AML-193 (cell line): ENCODE results near the gene LBH.

Experiments
- DNase-seq, 2 experiments: peaks; one replicate each; lab custom pipeline; 2025; lab: John Stamatoyannopoulos, UW

LBH gene

DNA sequence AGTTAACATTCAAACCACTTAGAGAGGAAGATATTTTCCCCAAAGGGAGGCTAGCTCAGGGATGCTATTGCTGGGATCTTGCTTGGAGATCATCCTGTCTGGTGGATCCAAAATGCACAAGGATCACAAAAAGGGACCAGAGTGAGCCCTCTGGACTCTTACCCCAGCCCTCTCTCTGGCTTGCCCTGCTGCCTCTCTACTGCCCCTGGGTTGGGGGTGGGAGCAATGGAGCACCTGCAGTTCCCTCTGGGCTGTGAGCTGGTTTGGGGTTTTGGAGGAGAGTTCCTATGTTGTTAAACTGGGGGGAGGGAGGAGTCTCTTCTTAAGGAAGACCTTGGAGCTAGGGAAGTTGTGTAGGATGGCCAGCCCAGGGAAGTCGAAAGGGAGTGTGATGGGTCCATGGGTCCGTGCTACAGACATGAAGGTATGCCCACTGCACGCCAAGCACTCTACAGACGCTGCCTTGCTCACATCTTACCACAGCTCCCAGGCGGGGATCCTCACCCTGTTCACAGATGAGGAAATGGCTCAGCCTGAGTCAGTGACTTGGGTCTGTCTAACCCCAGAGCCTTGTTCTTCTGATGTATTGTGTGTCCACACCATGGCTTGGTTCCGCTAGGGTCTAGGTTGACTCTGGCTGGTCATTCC, 3.8 kb downstream of the LBH start:
- DNase-seq, result no peak

DNA sequence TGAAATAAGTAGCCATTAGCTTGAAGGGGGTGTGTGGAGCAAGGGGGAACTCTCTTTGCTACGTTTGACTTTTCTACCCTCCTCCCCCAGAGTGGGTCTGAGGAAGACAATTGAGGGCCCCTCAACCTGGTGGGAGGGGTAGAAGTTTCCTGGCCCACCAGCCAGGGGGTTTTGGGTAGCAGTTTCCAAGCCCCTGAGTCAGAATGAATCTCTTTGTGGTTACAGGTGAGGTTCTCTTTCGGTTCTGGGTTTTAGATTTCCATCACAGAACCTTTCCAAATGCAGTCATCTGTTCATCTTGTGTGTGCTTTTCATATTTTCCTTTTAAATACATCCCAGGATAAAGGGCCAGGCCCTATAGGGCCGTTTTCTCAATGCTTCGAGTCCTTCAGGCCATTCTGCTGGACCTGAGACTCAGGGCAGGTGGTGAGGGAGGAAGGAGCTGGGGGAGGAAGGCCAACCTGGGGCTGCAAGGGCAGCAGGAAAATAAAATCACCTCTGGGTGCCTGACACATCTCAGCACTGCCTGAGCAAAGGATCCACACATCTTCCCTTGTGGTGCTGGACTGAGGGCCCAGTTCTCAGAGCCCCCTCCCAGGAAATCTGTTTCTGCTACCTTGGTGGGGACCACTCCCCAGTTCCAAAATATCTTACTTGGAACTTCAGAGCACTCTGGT, 4.7 kb downstream of the LBH start:
- DNase-seq, result no peak

DNA sequence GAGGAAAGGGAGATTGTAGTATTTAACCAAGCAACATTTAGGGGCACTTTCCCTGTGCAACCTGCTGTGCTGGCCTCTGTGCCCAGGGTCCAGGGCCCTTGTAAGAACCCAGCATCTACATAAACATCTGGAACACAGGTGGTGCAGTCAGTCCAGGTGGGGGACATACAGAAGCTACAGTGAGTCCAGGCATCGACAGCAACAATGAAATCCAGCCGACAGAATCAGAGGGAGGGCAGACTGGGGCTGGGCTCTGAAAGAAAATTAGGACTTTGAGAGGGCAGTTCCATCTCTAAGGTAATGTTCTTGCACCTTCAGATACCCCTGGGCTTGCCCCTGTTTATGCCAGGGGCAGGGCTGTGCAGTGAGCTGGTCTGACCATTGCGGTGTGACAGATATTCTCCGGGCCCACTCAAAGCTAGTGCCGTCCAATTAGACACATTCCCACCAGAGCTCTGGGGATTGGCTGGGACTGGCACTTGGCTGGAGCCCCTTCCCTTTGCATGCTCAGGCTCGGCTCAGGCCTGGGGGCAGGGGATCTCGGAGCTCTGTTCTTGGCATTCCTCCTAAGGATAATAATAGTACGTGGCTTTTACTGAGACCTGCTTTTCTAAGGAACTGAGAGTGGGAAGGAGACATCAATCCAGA, 5.4 kb downstream of the LBH start:
- no peak for DNase-seq

DNA sequence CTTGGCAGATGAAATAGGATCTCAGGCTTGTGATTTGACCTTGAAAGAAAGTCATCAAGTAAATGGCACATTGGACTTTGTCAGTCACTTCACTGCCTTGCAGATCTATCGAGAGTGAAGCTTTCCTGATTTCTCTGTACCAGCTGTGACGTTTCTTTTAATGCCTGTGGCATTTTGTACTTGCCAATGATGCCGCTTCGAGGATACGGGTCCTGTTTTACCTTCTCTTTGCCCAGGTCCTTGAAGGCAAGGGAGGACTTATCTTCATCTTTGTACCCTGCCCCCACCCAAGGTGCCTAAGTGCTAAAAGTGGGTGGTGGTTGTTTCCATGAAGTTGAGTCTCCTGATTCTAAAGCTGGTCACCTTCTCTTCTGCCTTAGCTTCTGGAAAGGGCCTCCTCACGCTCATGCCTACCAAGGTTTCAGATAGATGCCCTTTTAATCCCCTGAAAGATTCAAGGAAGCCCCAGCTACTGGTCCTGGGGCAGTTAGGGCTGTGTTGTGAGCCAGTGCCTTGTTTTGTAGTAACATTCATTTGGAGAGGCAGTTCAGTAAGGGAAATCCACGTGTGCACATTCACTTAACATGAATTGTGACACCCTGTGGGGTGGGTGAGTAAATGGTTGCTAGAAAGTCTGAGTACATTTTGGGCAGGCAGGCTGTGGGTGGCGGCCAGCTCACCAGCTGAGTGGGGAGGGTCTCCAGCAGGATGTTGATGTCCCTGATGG, 6.1 kb downstream of the LBH start:
- no peak for DNase-seq

DNA sequence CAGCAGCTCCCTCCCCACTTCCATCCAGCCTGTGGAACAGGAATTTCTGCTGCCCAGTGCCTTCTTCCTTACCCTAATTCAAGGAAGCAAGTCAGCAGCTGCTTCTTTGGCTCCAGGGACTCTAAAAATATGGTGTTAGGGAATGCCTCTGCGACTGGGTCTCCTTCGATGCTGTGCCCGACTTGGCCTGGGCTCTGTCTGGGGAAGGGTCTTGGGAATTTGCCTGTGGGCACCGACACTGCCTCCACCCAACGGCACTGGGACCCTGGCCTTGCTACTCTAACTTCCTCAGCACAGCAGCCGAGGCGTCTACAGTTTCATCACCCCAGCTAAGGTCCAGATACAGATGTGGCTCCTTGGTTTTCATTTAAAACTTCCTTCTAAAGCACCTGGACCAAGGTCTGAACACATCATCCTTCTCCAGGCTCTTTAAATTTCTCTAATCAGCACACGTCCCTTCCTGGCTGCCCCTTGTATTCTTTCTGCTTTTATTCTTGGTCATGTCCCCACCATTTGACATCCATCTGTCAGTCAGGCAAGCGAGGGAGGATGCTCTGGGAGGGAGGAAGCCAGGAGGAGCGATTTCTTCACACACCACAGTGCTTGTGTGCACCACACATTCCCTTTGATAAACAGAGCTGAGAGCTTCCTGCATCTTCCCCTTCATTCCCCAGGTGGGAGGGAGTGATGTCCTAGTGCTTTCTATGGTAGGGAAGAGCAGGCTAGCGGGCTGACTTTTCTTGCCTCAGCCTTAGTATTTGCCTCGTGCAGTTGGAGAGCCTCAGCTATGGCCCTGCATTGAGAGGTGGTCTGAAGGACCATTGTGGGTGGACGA, 6.8 kb downstream of the LBH start:
- no peak for DNase-seq

DNA sequence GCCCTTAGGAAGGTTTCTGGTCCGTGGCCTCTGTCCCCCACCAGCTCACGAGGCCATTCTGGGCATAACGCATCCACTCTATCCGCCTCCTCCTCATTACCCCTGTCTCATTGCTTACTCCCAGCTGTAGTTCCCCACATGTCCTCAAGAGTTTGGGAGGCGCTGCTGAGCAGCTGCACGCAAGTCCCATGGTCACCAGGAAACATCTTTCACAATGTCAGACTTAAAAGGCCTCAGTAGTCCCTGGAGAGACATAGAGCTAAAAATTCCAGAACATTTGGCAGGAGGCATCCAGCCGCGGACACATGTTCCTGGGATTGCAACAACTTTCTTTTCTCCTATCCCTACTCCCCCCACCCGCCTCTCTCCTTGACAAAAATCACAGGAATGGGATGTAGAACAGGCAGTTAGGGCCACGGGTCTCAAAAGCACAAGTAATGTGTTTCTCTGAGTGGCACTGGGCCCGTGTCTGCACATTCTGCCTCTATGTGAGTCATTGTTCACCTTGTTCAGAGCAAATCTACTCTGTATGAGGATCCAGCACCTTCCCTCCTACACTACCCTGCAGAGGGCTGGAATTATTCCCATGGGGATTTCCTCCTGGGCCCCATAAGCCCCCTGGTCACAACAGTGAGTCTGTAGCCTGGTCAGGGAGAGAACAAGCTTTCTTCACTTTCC, 8.1 kb downstream of the LBH start:
- DNase-seq, result peak; percentile 36 to 39

DNA sequence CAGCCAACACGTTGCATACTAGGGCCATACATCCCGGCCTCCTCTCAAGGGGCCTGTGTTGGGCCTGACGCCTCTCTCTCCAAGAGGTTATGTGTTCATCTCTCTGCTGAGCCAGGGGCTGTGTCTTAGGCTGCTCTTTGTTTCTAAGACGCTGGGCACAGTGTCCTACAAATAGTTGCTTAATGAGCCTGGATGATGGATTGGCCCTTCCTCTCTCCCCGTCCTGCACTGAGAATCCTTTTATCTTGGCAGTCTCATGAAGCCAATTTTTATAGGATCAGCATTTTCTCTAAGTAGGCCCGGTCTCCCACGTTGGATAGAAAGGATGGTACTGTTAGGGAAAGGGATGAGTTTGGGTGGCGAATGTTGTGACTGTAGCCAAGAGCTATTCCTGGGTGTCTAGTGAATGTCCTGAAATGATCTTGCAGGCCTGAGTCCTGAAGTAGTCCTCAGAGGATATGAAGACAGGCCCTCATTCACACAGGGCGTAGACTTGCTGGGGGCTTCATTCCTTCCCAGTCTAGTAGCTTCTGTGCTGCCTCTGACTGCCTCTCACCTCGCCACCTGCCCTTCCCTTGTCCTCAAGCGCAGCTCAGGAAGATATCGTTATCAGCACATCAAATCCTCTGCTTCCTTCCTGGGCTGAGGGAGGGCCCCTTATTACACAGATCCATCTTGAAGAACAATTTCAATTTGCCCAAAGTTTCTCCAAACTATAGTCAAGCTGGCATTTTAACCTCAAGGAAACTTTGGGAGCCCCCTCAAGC, 8.8 kb downstream of the LBH start:
- DNase-seq, result no peak

DNA sequence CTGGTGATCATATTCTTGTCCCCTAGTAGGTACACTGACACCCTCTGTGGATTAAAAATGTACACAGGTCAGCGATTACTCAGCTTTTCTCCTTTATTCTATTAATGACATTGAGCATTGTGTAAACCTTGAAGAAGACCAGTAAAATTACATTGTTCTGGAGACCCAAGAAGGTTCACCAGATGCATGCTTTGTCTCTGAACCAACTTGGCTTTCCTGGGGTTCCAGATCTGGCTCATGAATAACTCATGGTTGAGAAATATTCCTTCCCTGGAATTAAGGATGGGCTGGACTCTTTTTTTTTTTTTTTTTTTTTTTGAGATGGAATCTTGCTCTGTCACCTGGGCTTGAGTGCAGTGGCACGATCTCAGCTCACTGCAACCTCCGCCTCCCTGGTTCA, 11.9 kb downstream of the LBH start:
- DNase-seq, result no peak

DNA sequence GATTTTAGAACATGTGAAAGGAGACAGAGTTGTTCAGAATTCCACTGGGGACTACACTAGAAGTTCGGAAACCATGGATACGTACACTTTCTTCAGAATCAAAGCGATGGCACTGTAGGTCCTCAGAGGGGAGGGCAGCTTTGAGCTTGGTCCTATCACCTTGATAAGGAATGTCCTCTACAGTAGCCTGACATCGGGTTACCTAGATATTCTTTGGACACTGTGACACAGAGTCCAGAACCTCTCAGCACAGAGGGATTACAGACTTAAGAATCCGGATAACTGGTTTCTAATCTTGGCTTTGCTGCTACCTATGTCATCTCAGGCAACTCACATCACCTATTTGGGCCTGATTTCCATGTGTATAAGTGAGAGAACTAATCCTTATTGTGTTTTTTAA, 14.0 kb downstream of the LBH start:
- no peak for DNase-seq

DNA sequence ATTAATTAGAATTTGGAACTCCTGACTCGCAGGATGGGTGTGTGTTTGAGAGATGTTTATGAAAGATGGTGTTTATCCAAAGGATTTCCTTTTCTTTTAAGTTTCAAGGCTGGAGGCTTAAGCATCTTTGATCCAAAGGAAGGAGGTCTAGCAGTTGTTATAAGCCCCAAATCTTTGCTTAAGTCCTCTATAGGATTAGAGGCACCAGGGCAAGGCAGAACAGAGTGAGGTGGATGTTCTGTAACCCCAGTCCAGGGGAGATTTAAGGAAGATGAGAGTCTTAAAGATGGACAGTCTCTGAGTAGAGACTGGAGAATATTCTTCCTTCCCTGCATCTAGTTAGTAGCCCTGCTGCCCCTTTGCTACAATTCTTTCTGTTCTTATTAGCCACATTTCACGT, 17.5 kb downstream of the LBH start:
- DNase-seq, result no peak

DNA sequence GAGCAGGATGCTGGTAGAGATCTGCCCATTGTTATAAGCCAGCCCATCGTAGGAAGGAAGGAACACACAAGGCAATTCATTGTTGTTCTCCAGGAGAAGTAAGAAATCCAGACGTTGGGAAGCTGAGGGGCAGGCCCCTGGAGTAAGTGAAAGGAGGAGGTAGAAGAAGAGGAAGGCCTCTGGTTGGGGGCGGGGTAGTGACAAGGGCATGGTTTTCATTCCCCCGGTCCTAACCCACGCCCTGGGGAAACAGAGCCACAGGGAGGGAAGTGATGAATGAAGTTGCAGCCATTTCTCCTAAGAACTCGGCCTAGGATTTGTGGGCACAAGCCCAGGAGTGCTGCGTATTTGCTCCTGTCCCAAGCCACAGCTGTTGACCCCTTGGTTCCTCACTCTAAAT, 18.0 kb downstream of the LBH start:
- DNase-seq, result no peak

DNA sequence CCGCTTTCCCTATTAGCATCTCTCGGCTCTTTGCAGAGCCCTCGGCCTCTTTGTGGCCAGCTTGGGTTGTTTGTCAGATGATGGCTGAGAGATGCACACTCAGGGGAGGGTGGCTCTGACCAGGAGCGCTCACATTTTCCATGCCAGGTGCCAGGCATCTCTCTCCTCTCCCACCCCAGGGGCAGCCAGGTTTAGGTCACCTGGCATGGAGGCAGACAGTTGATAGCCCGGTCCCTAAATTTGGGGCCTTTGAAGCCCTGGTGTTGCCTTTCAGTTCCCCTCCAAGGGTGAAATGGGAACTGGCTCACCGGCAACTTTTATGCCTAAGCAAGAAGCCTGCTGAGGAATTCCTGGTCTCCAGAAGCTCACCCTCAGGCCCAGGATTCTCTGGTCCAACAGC, 19.1 kb downstream of the LBH start:
- no peak for DNase-seq

DNA sequence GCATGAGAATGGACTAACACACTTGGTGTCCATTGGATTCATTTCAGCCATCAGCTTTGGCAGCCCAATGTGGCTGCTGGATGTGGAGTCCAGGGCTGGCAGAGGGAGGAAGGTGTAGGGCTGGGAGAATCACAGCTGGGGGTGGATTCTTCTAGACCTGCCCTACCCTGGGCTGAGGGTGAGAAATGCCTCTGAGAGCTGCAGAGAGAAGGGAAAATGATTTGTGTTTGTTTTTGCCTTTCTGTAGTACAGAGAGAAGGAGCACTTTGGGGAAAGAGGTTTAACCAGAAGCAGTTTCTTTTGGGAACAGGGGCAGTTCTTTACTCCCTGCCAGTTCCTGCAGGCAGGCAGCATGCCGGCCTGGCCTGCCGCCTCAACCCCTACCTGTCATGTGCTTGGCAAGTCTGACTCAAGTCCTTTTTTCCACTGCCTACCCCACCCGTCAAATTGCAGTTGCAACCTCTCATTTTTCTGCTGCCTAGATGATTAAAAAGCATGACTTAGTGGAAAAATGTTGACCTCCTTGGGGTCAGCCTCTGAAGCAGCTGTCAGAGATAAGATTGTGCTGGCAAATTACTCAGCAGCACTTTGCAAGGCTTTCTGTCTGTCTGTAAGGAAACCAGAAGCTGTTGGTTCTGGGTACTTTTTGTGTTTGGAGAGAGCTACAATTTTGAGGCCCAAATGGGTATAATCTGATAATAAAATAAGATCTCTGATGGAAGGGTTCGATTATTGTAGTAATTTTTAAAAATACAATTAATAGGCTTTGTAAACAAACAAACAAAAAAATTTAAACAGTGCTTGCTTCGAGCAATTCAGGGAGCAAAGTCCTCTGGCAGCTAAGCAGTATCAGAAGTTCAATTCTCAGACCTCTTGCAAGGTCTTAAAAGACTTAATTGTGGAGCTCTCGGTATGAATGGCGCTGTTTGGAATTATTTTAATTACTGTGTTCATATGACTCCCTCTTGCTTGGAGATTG, 21.7 kb downstream of the LBH start:
- no peak for DNase-seq

DNA sequence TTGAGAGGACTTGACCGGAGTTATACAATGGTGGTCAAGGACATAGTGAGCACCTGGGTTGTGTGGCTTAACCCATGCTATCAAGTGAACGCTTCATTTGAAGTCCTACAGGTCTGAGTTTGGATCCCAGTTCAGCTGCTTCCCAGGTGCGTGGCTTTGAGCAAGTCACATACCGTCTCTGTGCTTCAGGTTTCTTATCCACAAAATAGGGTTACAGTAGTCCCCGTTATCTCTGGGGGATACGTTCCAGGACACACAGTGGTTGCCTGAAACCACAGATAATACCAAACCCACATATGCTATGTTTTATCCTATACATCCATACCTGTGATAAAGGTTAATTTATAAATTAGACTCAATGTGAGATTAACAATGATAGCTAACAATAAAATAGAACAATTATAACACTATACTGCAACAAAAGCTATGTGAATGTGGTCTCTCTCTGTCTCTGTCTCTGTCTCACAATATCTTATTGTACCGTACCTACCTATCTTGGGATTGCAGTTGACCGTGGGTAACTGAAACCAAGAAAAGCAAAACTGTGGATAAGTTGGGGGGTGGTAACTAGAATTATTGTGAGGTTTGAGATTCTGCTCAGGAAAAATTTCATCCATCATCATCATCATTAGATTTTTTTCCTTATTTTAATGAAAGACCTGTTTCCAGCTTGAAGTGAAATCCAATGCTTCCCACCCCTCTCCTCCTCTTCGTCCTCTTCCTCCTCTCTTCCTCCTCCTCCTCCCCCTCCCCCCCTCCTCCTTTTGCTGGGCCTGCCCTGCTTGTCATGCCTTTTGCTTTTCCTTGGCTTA, 22.7 kb downstream of the LBH start:
- DNase-seq, result no peak

DNA sequence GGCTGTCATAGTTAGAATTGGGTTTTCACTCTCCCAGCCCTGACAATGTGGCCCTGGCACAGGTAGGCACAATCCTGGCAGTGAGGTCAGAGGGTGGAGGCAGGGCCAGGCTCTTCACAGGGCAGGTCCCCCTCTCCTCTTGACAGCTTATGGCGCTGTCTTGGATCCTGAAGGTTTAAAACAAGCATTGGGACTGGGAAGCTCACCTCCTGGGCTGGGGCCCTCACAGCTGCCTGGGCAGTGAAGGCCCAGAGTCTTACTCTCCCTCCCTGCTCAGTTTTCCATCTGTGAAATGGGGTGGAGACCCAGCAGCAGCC, 23.3 kb downstream of the LBH start:
- no peak for DNase-seq

DNA sequence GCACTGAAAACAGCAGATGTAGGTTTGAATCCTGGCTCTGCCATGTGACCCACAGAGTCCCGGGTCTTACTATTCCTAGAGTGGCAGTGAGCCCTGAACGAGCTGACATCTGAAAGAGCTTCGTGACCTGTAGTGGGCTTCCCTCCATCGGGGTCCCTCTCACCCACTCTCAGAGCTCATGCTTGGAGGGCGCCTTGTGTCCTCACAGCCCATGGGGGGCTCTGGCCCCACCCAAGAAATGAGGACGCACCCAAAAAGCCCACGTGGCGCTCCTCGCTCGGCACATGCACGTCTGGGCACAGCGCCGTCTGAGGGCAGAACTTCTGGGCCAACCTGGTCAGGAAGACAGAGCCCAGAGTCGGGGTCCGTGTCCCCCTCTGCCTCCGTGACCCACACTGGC, 23.7 kb downstream of the LBH start:
- no peak for DNase-seq

DNA sequence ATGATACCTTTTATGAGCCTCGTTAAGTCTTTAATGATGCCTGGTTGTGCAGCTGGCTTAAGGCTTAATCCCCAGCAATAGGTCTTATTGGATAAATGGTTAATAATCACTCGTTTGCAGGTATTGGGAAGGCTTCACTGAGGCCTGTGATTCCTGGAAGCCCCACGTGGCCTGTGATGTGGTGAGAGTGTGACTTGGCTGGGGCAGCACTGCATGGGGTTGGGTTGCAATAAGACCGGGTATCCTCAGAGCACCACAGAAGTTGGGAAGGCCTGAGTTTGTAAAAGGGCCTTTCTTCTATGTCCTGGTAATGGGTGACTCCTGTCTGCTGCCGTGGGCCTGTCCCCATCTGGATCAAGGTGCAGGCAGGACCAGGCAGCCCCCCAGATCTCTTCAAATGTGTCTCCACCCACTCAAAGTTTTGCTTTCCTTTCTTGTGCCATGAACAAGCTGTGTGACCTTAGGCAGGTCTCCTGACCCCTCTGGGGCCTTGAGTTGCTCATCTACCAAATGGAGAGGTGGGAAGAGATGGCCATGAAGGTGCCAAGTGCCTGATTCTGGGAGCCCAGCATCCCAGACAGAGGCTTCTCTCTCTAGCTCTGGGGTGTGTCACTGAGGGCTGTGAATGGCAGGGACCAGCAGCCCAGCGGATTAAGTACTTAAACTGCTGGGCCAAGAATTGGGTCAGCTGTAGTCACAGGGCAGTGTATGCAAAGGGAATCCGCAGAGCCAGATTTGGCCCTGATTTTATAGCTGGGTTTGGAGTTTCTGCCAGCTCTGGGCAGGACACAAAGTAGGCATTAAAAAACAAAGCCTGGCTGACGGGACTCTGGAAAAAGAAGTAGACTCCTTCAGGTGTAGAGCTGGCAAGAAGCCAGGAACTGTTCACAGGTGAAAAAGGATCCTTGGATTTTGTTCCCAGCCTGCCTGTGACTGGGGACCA, 24.4 kb downstream of the LBH start:
- no peak for DNase-seq
